Endothelial cell of umbilical vein (primary cell): ENCODE measurements around the gene GOLPH3L. TPM values are rescaled to one million over a fixed set of nuclear protein-coding genes. Genes with fewer than 3 reads are reported as not detected.

ENCODE experiments used
- BruUV-seq: library from RNA; stranded (reverse); fragments of 400-500 nt; replicated peaks from 2 replicates; lab custom pipeline; 2021; lab: Mats Ljungman, UMichigan
- CTCF ChIA-PET: fragments of 300-600, 350-600 bp; sonication (Branson Sonifier 250); formaldehyde crosslinking; loops from one replicate; lab custom pipeline; 2021; ENCODE audit warnings: antibody characterized with exemption, inconsistent platforms; lab: Charles Lee
- POLR2A ChIA-PET: fragments of 300-600, 350-600 bp; sonication (Branson Sonifier 250); formaldehyde crosslinking; loops from one replicate; lab custom pipeline; 2021; ENCODE audit warnings: antibody characterized with exemption, inconsistent platforms; lab: Charles Lee
- DNase-seq: peaks from one replicate; pipeline ENCODE4 v3.0.0-alpha.2; 2011; ENCODE audit warnings: low read depth, low spot score
- FAIRE-seq: peaks from 2 replicates; lab custom pipeline; 2011; peaks lifted over from hg19 to GRCh38; lab: Jason Lieb, UNC
- H2AFZ ChIP-seq: 2 replicates; pipeline ENCODE4 v1.6.0; 2012; ENCODE audit warnings: low read depth, low read length, control low read depth, inconsistent platforms
- H3K27ac ChIP-seq: 2 replicates; pipeline ENCODE4 v1.5.1; 2011; ENCODE audit warnings: low read depth, mild to moderate bottlenecking, control low read depth, low read length, moderate library complexity; ENCODE audit not compliant: insufficient read depth
- H3K27me3 ChIP-seq, 2 experiments: 2 replicates each; pipeline versions ENCODE4 v1.6.0 to v1.6.1; 2011; ENCODE audit warnings: low read length in 2 of 2, mixed read lengths in 1 of 2; ENCODE audit not compliant: control insufficient read depth in 2 of 2, insufficient read depth in 2 of 2
- H3K36me3 ChIP-seq, 2 experiments: 2 replicates in 1 of 2; 3 replicates in 1 of 2; pipeline ENCODE4 v1.5.1; 2011; ENCODE audit warnings: low read length in 2 of 2, mild to moderate bottlenecking in 1 of 2, moderate library complexity in 1 of 2; ENCODE audit not compliant: control insufficient read depth in 2 of 2, insufficient read depth in 2 of 2; ENCODE audit errors: extremely low read depth in 1 of 2
- H3K4me1 ChIP-seq: 3 replicates; pipeline ENCODE4 v1.5.1; 2011; ENCODE audit warnings: mild to moderate bottlenecking, low read length; ENCODE audit not compliant: control insufficient read depth, insufficient read depth; ENCODE audit errors: extremely low read depth
- H3K4me2 ChIP-seq: 2 replicates; pipeline ENCODE4 v1.6.1; 2011; ENCODE audit warnings: low read length, control low read depth, mixed read lengths; ENCODE audit not compliant: insufficient read depth
- H3K4me3 ChIP-seq, 3 experiments: fragments of 200-600 bp in 1 of 3; sonication (generic), shearing (Covaris generic) in 1 of 3; replicated peaks in 1 of 3; 2 replicates each; pipeline ENCODE4 v1.5.1; 2011 to 2016; ENCODE audit warnings: control low read depth in 3 of 3, low read length in 3 of 3, mild to moderate bottlenecking in 2 of 3, inconsistent platforms in 1 of 3, low read depth in 1 of 3, moderate library complexity in 1 of 3; ENCODE audit not compliant: insufficient read depth in 1 of 3
- H3K79me2 ChIP-seq: 2 replicates; pipeline ENCODE4 v1.6.0; 2012; ENCODE audit warnings: low read length, inconsistent platforms; ENCODE audit not compliant: control insufficient read depth, insufficient read depth
- H3K9ac ChIP-seq: replicated peaks from 2 replicates; pipeline ENCODE3; 2011; ENCODE audit warnings: low read length, control low read depth; ENCODE audit not compliant: insufficient read depth; ENCODE audit errors: extremely low read depth
- H3K9me1 ChIP-seq: replicated peaks from 3 replicates; pipeline ENCODE4 v1.6.0; 2011; ENCODE audit warnings: mild to moderate bottlenecking, low read length; ENCODE audit not compliant: control insufficient read depth, insufficient read depth; ENCODE audit errors: extremely low read depth
- H3K9me3 ChIP-seq: replicated peaks from 2 replicates; pipeline ENCODE4 v1.5.1; 2012; ENCODE audit warnings: low read length, inconsistent platforms; ENCODE audit not compliant: control insufficient read depth, insufficient read depth
- H4K20me1 ChIP-seq: replicated peaks from 2 replicates; pipeline ENCODE3; 2011; ENCODE audit warnings: mild to moderate bottlenecking, low read length; ENCODE audit not compliant: control insufficient read depth, insufficient read depth; ENCODE audit errors: extremely low read depth
- JUN ChIP-seq: IDR thresholded peaks from 2 replicates; pipeline ENCODE4 v1.6.1; 2011; ENCODE audit warnings: borderline replicate concordance, low read depth; ENCODE audit not compliant: insufficient read length, insufficient read depth
- MAX ChIP-seq: IDR thresholded peaks from 2 replicates; pipeline ENCODE4 v1.6.1; 2011; ENCODE audit not compliant: insufficient read depth, insufficient read length
- MYC ChIP-seq: IDR thresholded peaks from one replicate; pipeline ENCODE4 v1.6.1; 2011; ENCODE audit warnings: mild to moderate bottlenecking, low read depth, low read length
- POLR2AphosphoS5 ChIP-seq: IDR thresholded peaks from 2 replicates; pipeline ENCODE4 v1.6.1; 2012; ENCODE audit warnings: low read depth, mild to moderate bottlenecking, control low read depth, low read length, moderate library complexity; ENCODE audit not compliant: insufficient read depth
- dilution Hi-C: fragments of 300-500 bp; cut with MboI; formaldehyde crosslinking; loops from one replicate; pipeline ENCODE4 v1.15.0; 2019; ENCODE audit warnings: low sequenced_read_pairs; ENCODE audit not compliant: extremely low pct_ligation_motif_present
- intact Hi-C: fragments of 100-400 bp; cut with micrococcal nuclease; formaldehyde crosslinking; loops from one replicate; pipeline ENCODE4 v1.10.0; 2022
- polyA plus RNA-seq, 4 experiments: library from polyadenylated mRNA; depleted of rRNA in 3 of 4; stranded (reverse) in 3 of 4; unstranded in 1 of 4; fragments of >200 nt; gene quantifications; 2 replicates each; pipeline versions ENCODE4 v1.2.1 to v1.2.3, GENCODE V29; 2011 to 2012; ENCODE audit warnings: missing spikeins in 1 of 4
- small RNA-seq: library from RNA; depleted of rRNA; stranded (forward); fragments of <200 nt; gene quantifications from one replicate; pipeline ENCODE3, GENCODE V24; 2012; ENCODE audit warnings: low replicate concordance, low read depth; ENCODE audit not compliant: insufficient read depth, insufficient read length
- total RNA-seq: library from RNA; stranded (reverse); gene quantifications from 2 replicates; pipeline ENCODE4 v1.2.3, GENCODE V29; 2021

GOLPH3L gene
- total and polyA plus RNA-seq, 2 donors (not counting 3 experiments of a cell fraction or from before 2014, with no cell fraction given): 15.7 to 34.9 TPM

DNA sequence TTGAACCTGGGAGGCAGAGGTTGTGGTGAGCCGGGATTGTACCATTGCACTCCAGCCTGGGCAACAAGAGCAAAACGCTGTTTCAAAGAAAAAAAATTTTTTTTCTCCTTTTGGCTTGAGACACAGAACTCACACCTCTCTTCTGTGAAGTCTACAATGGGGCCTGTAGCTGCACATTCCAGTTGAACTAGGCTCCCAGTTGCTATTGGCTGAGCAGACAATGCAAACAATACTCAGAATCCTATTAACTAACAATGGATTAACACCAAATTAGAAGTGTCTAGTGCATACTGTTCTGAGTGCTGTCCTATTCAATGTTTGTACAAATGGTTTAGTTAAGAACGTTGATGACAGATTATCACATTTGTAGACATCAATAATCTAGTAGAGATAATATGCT lies 100.0 kb downstream of the GOLPH3L start:
- H3K79me2 ChIP-seq: no peaks in the 10 kb centered on the region
- TF ChIP-seq MYC (no peak), POLR2AphosphoS5 (no peak), MAX (no peak), JUN (no peak)
- ChIA-PET POLR2A (no interaction called here), CTCF (no interaction called here)
- no TSS peak for BruUV-seq
- dilution Hi-C loops (no loop called here), intact Hi-C loops (no loop called here)
- H4K20me1 ChIP-seq: no peaks in the 10 kb centered on the region
- no peak overlapping the region for H2AFZ ChIP-seq
- no peaks in the 10 kb centered on the region for H3K9me1 ChIP-seq
- H3K9ac ChIP-seq: no peak overlapping the region
- H3K27me3 ChIP-seq: no peaks in the 10 kb centered on the region
- no peaks in the 10 kb centered on the region for H3K9me3 ChIP-seq
- no peak overlapping the region for H3K4me3 ChIP-seq
- H3K4me2 ChIP-seq: no peak overlapping the region
- no peak for DNase-seq
- no peaks in the 10 kb centered on the region for H3K4me1 ChIP-seq
- FAIRE-seq: no peak
- no peak overlapping the region for H3K27ac ChIP-seq
- H3K36me3 ChIP-seq: no peaks in the 10 kb centered on the region

Small RNA genes lying within 50 kb of the gene (small RNA-seq; reads per million reads assigned to genes)
- gene RF00015 (not detected), gene RF00561 (not detected), gene RNU6-1042P (not detected)

Other genes with a start within 250 kb of the GOLPH3L start
- 20.6 and 21.5 TPM in 2 replicates for gene TARS2, start 209.7 kb downstream of the GOLPH3L start, total RNA-seq
- 17.9 and 22.0 TPM in 2 replicates for gene TARS2, start 209.7 kb downstream of the GOLPH3L start, polyA plus RNA-seq
- 7.2 and 7.3 TPM in 2 replicates for gene ECM1, start 189.0 kb downstream of the GOLPH3L start, total RNA-seq
- 16.6 and 20.5 TPM in 2 replicates for gene ECM1, start 189.0 kb downstream of the GOLPH3L start, polyA plus RNA-seq
- not detected in 2 replicates for gene FALEC, start 181.4 kb downstream of the GOLPH3L start, total RNA-seq
- gene FALEC, start 181.4 kb downstream of the GOLPH3L start, polyA plus RNA-seq: not detected in 2 replicates
- gene ADAMTSL4, start 147.7 kb downstream of the GOLPH3L start, total RNA-seq: 0.37 and 0.73 TPM in 2 replicates
- 0.96 and 1.0 TPM in 2 replicates for gene ADAMTSL4, start 147.7 kb downstream of the GOLPH3L start, polyA plus RNA-seq
- 186 and 212 TPM in 2 replicates for gene MCL1, start 117.5 kb downstream of the GOLPH3L start, total RNA-seq
- 63.9 and 87.3 TPM in 2 replicates for gene MCL1, start 117.5 kb downstream of the GOLPH3L start, polyA plus RNA-seq
- gene ENSA, start 67.5 kb downstream of the GOLPH3L start, total RNA-seq: 155 and 162 TPM in 2 replicates
- 30.5 and 32.4 TPM in 2 replicates for gene ENSA, start 67.5 kb downstream of the GOLPH3L start, polyA plus RNA-seq
- not detected in 2 replicates for gene HORMAD1, start 23.7 kb upstream of the GOLPH3L start, total RNA-seq
- not detected in 2 replicates for gene HORMAD1, start 23.7 kb upstream of the GOLPH3L start, polyA plus RNA-seq
- 5.7 and 11.1 TPM in 2 replicates for gene CTSS, start 68.6 kb upstream of the GOLPH3L start, total RNA-seq
- gene CTSS, start 68.6 kb upstream of the GOLPH3L start, polyA plus RNA-seq: 3.5 and 4.0 TPM in 2 replicates
- gene CTSK, start 111.1 kb upstream of the GOLPH3L start, total RNA-seq: 6.7 and 45.6 TPM in 2 replicates
- gene CTSK, start 111.1 kb upstream of the GOLPH3L start, polyA plus RNA-seq: 18.5 and 20.3 TPM in 2 replicates
- gene ARNT, start 179.4 kb upstream of the GOLPH3L start, total RNA-seq: 30.2 and 40.3 TPM in 2 replicates
- 24.3 and 24.8 TPM in 2 replicates for gene ARNT, start 179.4 kb upstream of the GOLPH3L start, polyA plus RNA-seq
- not detected in 2 replicates for gene CTXND2, start 190.0 kb upstream of the GOLPH3L start, total RNA-seq
- not detected in 2 replicates for gene CTXND2, start 190.0 kb upstream of the GOLPH3L start, polyA plus RNA-seq
- gene SETDB1, start 229.2 kb upstream of the GOLPH3L start, total RNA-seq: 42.0 and 49.2 TPM in 2 replicates
- 25.1 and 25.3 TPM in 2 replicates for gene SETDB1, start 229.2 kb upstream of the GOLPH3L start, polyA plus RNA-seq